ENCODE data around the gene CFI. TPM values are rescaled to one million over a fixed set of nuclear protein-coding genes. Genes with fewer than 3 reads are reported as not detected.

The CFI gene
- total RNA-seq, 1 experiment from 2014 or later, result 0.16 TPM

DNA sequence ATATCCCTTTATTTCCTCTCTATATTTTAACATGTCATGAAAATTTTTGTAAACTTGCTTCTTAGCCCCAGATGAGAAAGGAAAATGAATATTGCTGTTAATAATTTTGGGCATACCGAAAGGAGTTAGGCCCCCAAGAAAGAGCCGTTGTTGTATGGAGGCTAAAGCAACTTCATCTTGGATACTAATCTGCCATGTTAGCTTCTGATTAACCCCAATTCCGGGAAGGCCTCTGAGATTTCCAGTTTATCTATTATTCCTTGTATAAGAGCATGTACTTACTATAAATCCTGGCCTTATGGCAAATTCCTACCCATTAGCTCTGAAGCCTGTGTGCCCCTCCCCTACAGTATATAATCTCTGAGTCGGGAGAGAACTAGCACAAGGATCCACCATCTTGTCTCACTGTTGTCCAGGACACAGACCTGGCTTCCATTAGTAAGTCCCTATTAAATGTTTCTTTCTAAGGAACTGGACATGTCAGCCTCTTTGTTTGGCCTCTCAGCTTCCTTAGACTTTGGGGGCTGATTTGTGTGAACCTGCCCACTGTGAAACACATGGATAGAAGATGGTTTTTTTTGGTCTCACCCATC lies 51.1 kb downstream of the CFI start:
- intact Hi-C loops (cut with micrococcal nuclease), result no loop called here
- H3K27me3 Mint-ChIP-seq (ENCODE audit: insufficient read depth, unreplicated experiment), result no peaks in the 10 kb centered on the region
- no TSS peak for BruUV-seq (replicated peaks)
- H3K36me3 Mint-ChIP-seq (ENCODE audit: insufficient read depth, unreplicated experiment), result no peaks in the 10 kb centered on the region
- no peak for DNase-seq (ENCODE audit: unreplicated experiment)
- no peaks in the 10 kb centered on the region for H3K4me1 Mint-ChIP-seq (ENCODE audit: insufficient read depth, unreplicated experiment)
- POLR2A ChIA-PET, result no interaction called here
- CTCF ChIA-PET, result interaction anchor here (1.5 kb wide), 1 partner anchor 329 kb away, joined by 3 read pairs; no protein-coding TSS in a partner anchor
- no peaks in the 10 kb centered on the region for H3K9me3 Mint-ChIP-seq (ENCODE audit: unreplicated experiment)
- H3K27ac Mint-ChIP-seq (ENCODE audit: low read depth, unreplicated experiment), result no peak overlapping the region
- no peak overlapping the region for H3K4me3 Mint-ChIP-seq (ENCODE audit: unreplicated experiment)
- TF ChIP-seq, protein P1, sequence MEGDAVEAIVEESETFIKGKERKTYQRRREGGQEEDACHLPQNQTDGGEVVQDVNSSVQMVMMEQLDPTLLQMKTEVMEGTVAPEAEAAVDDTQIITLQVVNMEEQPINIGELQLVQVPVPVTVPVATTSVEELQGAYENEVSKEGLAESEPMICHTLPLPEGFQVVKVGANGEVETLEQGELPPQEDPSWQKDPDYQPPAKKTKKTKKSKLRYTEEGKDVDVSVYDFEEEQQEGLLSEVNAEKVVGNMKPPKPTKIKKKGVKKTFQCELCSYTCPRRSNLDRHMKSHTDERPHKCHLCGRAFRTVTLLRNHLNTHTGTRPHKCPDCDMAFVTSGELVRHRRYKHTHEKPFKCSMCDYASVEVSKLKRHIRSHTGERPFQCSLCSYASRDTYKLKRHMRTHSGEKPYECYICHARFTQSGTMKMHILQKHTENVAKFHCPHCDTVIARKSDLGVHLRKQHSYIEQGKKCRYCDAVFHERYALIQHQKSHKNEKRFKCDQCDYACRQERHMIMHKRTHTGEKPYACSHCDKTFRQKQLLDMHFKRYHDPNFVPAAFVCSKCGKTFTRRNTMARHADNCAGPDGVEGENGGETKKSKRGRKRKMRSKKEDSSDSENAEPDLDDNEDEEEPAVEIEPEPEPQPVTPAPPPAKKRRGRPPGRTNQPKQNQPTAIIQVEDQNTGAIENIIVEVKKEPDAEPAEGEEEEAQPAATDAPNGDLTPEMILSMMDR (IDR thresholded peaks at IDR 0.05; ENCODE audit: unreplicated experiment), result no peak

DNA sequence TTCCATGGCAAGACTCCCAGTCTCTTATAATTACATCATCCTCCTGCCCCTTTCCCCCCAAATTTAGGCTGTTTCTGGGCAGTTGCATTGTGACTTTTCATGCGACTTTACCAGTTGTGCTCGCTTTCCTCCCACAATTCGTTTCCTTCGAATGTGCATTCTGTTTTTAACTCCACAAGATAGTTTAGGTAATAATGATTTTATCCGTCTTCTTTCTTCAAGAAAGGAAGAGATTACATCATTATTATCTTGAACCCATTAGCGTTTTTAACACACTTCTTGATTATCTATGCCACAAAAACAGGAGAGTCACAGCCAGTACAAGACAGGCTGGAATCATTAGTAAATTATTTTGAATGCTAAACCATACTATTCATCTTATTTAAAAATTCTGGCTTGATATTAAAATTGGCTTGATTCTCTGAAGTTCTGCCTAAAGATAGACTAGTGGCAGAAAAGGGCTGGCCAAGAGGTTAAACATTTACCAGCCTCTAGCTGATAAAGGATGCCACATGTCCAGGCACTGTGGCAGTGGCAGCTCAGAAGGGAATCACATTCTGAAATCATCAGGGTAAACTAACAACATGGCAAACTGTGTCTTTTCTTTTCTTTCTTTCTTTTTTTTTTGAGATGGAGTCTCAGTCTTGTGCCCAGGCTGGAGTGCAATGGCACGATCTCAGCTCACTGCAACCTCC lies 52.3 kb downstream of the CFI start:
- Mint-ChIP-seq H3K4me3 (ENCODE audit: unreplicated experiment) (no peak overlapping the region), H3K36me3 (ENCODE audit: insufficient read depth, unreplicated experiment) (no peaks in the 10 kb centered on the region), H3K9me3 (ENCODE audit: unreplicated experiment) (no peaks in the 10 kb centered on the region), H3K27me3 (ENCODE audit: insufficient read depth, unreplicated experiment) (no peaks in the 10 kb centered on the region), H3K4me1 (ENCODE audit: insufficient read depth, unreplicated experiment) (no peaks in the 10 kb centered on the region), H3K27ac (ENCODE audit: low read depth, unreplicated experiment) (no peak overlapping the region)
- TF ChIP-seq, protein P1 (IDR thresholded peaks at IDR 0.05; ENCODE audit: unreplicated experiment), result no peak
- intact Hi-C loops (cut with micrococcal nuclease), result no loop called here
- POLR2A ChIA-PET, result no interaction called here
- no peak for DNase-seq (ENCODE audit: unreplicated experiment)
- CTCF ChIA-PET, result interaction anchor here (1.0 kb wide), 1 partner anchor 46 kb away, joined by 4 read pairs; no protein-coding TSS in a partner anchor
- BruUV-seq (replicated peaks), result no TSS peak

DNA sequence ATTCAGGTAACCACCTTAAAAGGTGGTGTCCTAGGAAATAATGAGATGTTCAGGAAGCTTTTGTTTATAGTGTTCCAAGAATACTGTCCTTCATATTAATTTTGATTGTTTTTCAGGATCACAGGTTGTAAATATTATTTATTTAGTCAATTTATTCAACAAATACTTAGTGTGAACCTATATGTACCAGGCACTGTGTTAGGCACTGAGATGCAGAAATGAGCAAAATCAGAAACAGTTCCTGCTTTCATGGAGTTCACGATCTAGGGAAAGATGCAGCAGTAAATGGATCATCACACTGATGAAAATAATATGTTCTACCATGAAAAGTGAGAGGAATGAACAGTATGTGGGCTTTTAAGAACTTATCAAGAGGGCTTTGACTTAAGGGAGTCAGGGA lies 53.7 kb downstream of the CFI start:
- ChIA-PET POLR2A (no interaction called here), CTCF (interaction anchor here (0.7 to 1.0 kb wide), 2 partner anchors 47 to 78 kb away, joined by 3 to 4 read pairs; no protein-coding TSS in a partner anchor)
- no peaks in the 10 kb centered on the region for H3K4me1 Mint-ChIP-seq (ENCODE audit: insufficient read depth, unreplicated experiment)
- no peak overlapping the region for H3K27ac Mint-ChIP-seq (ENCODE audit: low read depth, unreplicated experiment)
- no TSS peak for BruUV-seq (replicated peaks)
- no peak overlapping the region for H3K4me3 Mint-ChIP-seq (ENCODE audit: unreplicated experiment)
- no peaks in the 10 kb centered on the region for H3K27me3 Mint-ChIP-seq (ENCODE audit: insufficient read depth, unreplicated experiment)
- intact Hi-C loops (cut with micrococcal nuclease), result no loop called here
- no peaks in the 10 kb centered on the region for H3K36me3 Mint-ChIP-seq (ENCODE audit: insufficient read depth, unreplicated experiment)
- no peaks in the 10 kb centered on the region for H3K9me3 Mint-ChIP-seq (ENCODE audit: unreplicated experiment)
- DNase-seq (ENCODE audit: unreplicated experiment), result no peak
- TF ChIP-seq, protein P1 (IDR thresholded peaks at IDR 0.05; ENCODE audit: unreplicated experiment), result no peak

DNA sequence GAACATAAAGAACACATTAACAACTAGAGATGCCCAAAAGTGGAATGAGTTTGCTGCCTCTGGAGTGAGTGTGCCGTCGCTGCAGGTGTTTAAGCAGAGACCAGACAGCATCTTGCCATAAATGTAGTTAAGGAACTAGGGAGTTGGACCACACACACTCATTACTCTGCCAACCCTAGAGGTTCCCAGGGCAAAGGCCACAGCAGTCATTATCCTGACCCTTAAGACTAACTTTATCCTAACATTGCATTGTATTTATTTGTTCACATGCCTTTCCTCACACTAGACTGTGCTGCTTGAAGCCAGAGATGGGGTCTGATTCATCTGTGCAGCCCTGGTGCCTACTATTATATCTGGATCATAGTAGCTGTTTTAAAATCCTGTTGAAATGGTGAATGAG lies 55.1 kb downstream of the CFI start:
- no TSS peak for BruUV-seq (replicated peaks)
- Mint-ChIP-seq H3K36me3 (ENCODE audit: insufficient read depth, unreplicated experiment) (no peaks in the 10 kb centered on the region), H3K27ac (ENCODE audit: low read depth, unreplicated experiment) (no peak overlapping the region), H3K4me3 (ENCODE audit: unreplicated experiment) (no peak overlapping the region), H3K4me1 (ENCODE audit: insufficient read depth, unreplicated experiment) (no peaks in the 10 kb centered on the region), H3K9me3 (ENCODE audit: unreplicated experiment) (no peaks in the 10 kb centered on the region), H3K27me3 (ENCODE audit: insufficient read depth, unreplicated experiment) (no peaks in the 10 kb centered on the region)
- POLR2A ChIA-PET, result no interaction called here
- intact Hi-C loops (cut with micrococcal nuclease), result no loop called here
- no peak for DNase-seq (ENCODE audit: unreplicated experiment)
- CTCF ChIA-PET, result no interaction called here
- TF ChIP-seq, protein P1 (IDR thresholded peaks at IDR 0.05; ENCODE audit: unreplicated experiment), result no peak

All from MCF 10A (cell line).